GM19397 (cell line): ENCODE measurements around the gene TMC7.
"Not testable (repeated sequence)": the region's sequence is repeated elsewhere in the genome, so short reads cannot be mapped to it uniquely, and the experiment has no call there.

Experiments
- ATAC-seq: cut with Tn5 transposase; IDR thresholded peaks from one replicate; pipeline ENCODE4 v1.9.1; 2021; ENCODE audit warnings: mild to moderate bottlenecking, moderate library complexity; ENCODE audit not compliant: unreplicated experiment

Gene TMC7

GRCh38 chr16:18975109-18975508, 8.6 kb upstream of the TMC7 start:
- ATAC-seq: no peak

DNA sequence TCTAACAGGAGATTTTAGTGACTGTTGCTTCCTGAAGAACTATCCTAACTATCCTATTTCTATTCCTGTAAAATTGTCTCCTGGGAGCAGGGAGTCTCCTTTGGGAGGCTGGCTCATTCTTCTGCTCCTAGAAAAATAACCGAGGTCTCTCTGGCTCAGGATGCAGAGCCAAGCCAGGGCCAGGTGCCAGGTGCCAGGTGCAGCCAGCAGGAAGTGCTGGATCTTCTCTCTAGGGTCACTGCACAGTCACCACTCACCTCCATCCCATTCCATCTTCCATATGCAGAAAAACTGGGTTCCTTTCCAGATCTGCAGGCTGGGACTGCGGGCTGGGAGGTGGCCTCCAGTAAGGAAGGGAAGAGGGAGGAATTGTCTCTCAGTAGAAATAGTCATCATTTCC, 3.8 kb upstream of the TMC7 start:
- no peak for ATAC-seq

- ATAC-seq: no peak
Observed at GRCh38 chr16:18984435-18985005, 786 bp downstream of the TMC7 start.

- ATAC-seq: not testable (repeated sequence)
Observed at GRCh38 chr16:18985256-18985655, 1.5 kb downstream of the TMC7 start.

- ATAC-seq: not testable (repeated sequence)
Observed at GRCh38 chr16:18991731-18992130, 8.0 kb downstream of the TMC7 start.

DNA sequence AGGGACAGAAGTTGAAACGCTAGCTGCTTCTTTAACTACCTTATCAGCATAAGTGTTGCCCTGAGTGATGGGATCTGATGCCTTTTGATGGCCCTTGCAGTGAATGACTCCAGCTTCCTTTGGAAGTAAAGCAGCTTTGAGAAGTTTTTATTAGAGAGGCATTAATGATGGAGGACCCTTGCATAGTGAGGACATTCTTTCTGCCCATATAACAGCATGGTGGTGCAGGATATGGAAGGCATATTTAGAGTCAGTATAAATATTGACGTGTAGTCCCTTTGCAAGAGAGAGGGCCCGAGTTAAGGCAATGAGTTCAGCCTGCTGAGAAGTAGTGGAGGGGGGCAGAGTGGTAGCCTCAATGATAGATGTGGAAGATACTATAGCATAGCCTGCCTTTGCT, 9.8 kb downstream of the TMC7 start:
- ATAC-seq: not testable (repeated sequence)

GRCh38 chr16:18994181-18994580, 10.4 kb downstream of the TMC7 start:
- not testable (repeated sequence) for ATAC-seq

DNA sequence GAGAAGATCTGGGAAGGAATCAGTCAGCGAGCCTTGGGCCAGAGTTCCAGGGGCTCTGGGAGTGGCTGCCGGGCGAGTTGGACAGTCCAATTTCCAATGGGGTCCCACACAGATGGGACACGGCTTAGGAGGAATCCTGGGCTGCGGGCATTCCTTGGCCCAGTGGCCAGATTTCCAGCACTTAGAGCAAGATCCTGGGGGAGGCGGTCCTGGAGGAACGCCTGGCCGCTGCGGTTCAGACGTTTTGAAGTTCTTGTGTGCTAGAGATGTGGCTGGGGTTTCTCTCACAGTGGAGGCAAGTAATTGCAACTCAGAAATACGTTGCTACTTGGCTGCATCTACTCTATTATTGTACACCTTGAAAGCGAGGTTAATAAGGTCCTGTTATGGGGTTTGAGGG, 11.7 kb downstream of the TMC7 start:
- ATAC-seq: not testable (repeated sequence)

DNA sequence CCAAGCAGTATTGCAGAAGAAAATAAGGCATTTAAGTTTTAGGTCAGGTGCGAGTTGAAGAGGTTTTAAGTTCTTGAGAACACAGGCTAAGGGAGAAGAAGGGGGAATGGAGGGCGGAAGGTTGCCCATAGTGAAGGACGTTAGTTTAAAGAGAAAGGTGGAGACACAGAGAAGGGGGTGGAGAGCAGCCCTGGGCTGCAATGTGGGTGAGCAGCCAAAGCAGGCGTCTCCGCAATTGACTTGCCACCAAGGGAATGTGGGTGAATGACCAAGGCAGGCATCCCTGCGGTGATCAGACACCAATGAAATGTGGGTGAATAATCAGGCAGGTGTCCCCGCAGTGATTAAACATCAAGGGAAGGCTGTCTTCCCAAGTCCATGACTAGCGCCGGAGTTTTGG, 12.8 kb downstream of the TMC7 start:
- not testable (repeated sequence) for ATAC-seq

- not testable (repeated sequence) for ATAC-seq
Observed at GRCh38 chr16:18997001-18997400, 13.3 kb downstream of the TMC7 start.

DNA sequence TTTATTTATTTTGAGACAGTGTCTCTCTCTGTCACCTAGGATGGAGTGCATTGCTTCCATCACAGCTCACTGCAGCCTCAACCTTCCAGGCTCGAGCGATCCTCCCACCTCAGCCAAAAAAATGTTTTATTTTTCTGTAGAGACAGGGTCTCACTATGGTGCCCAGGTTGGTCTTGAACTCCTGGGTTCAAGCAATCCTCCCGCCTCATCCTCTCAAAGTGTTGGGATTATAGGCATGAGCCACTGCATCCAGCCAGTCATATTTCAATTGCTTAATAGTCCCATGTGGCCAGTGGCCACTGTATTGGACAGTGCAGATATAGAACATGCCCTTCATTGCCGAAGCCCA, 15.3 kb downstream of the TMC7 start:
- no peak for ATAC-seq

- no peak for ATAC-seq
Observed at GRCh38 chr16:19001788-19002187, 18.1 kb downstream of the TMC7 start.

- ATAC-seq: no peak
Observed at GRCh38 chr16:19003935-19004334, 20.2 kb downstream of the TMC7 start.

- ATAC-seq: no peak
Observed at GRCh38 chr16:19005561-19006445, 22.1 kb downstream of the TMC7 start.

GRCh38 chr16:19006446-19007315, 22.9 kb downstream of the TMC7 start:
- ATAC-seq: no peak

DNA sequence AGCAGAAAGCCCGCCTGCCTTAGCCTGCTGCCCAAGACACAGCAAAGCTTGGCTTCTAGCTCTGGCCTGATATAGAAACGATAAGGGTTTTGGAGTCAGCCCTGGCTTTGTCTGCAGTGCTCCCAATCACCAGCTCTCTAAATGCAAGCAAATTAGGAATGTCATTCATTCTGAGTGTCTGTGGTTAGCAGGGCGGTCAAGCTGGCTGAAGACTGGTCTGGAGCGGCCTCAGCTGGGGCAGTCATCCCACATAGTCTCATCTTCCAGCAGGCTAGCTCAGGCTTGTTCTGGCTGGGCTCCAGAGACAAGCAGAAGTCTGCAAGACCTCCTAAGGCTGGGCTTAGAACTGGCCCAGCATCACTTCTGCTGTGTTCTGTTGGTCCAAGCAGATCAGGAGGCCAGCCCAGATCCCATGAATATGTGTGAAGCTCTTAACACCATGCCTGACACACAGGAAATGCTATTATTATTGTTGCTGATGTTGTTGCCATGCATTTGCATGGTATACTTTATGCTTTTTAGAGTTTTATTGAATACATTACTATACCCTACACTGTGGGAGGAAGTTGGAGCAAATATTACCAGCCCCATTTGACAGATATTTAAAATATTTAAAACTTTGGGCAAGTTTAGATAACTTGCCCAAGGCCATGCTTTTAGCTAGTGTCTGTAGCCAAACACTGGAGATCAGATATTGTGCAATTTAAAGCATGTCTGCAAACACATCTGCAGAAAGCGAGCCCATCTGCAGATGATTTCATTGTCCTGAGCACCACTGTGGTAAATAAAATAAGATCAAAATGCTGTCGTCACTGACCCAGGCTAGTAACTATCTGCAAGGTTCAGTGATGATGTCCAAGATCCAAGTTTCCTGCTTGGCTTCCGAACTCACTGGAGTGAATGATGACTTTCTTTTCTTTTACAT, 24.8 kb downstream of the TMC7 start:
- ATAC-seq: no peak

DNA sequence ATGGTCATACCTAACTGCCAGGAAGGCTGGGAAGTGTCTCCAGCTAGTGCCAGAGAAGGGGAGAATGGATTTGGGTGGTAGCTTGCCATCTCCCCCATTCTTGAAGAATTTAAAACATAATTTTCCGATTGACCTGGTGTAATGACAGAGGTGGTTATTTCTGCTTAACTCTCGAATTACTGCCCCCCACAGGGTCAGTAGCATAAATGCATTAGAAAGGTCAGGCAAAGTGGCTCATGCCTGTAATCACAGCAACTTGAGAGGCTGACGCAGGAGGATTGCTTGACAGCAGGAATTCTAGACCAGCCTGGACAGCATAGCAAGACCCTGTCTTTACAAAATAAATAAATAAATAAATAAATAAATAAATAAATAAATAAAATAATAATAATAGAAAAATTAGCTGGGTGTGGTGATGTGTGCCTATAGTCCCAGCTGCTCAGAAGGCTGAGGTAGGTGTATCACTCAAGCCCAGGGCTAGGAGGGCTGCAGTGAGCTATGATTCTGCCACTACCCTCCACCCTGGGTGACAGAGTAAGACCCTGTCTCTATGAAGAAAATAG, 27.5 kb downstream of the TMC7 start:
- no peak for ATAC-seq

DNA sequence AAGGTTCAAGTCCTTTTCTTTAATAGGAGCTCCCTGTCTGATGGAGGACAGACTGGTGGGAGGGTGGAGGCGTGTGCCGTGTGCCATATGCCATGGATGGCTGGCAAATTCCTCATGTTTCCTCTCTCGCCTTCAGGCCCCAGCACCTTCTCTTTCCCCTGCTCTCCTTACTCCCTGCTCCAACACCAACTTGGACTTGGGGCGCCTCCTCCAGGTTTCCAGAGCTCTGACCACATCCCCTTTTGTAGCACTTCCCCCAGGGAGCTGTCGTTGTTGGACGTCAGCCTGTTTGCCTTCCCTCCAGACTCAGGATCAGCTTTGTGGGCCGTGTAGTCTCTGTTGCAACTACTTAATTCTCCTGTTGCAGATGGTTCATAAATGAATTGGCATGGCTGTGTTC, 30.7 kb downstream of the TMC7 start:
- no peak for ATAC-seq

DNA sequence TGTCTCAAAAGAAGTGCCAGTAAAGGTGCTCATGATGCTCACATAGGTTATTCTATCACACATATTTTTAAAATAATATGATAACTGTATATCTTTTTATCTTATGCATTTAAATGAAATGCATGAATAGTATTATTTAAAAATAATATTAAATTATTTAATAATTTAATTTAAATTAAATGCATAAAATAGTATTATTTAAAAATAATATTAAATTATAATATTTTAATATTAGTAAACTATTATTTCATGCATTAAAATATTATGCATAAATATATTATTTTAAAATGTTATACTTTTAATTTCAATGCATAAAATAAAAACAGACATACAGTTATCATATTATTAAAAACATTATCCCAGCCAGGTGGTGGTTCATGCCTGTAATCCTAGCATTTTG, 33.4 kb downstream of the TMC7 start:
- ATAC-seq: no peak

DNA sequence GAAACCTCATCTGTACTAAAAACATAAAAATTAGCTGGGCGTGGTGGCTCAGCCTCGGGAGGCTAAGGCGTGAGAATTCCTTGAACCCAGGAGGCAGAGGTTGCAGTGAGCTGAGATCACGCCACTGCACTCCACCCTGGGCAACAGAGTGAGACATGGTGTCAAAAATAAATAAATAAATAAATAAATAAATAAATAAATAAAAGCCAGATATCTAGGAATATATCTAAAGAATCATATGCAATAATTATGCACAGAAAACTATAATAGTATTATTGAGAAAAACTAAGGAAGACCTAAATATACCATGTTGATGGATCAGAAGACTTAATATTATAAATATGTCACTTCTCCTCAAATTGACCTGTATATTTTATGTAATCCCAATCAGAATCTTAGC, 37.0 kb downstream of the TMC7 start:
- no peak for ATAC-seq
